Testis (tissue), 3 donors: ENCODE data around the gene GPC6. TPM values are rescaled to one million over a fixed set of nuclear protein-coding genes. Genes with fewer than 3 reads are reported as not detected.

Experiments used
- DNase-seq: peaks from one replicate; pipeline ENCODE4 v3.0.0-alpha.2; 2019
- H3K27ac ChIP-seq, 2 donors: fragments of 200-600 bp; sonication (generic); one replicate each; pipeline ENCODE4 v1.5.1; 2019
- H3K27me3 ChIP-seq: fragments of 200-600 bp; sonication (generic); one replicate; pipeline ENCODE4 v1.5.1; 2019
- H3K36me3 ChIP-seq: fragments of 200-600 bp; sonication (generic); one replicate; pipeline ENCODE4 v1.5.1; 2017; ENCODE audit warnings: low read depth; ENCODE audit errors: missing control alignments
- H3K4me1 ChIP-seq: fragments of 200-600 bp; sonication (generic); one replicate; pipeline ENCODE4 v1.5.1; 2019
- H3K4me3 ChIP-seq, 2 donors: fragments of 200-600 bp; sonication (generic); one replicate each; pipeline ENCODE4 v1.5.1; 2017 to 2019
- H3K9me3 ChIP-seq: fragments of 200-600 bp; sonication (generic); one replicate; pipeline ENCODE4 v1.5.1; 2017
- CTCF ChIP-seq, 3 experiments: fragments of 450-650 bp in 2 of 3; fragments of 200-600 bp in 1 of 3; sonication (generic) in 1 of 3; IDR thresholded peaks; one replicate each; pipeline ENCODE4 v1.5.1; 2016 to 2019; ENCODE audit warnings: antibody characterized with exemption in 3 of 3, mild to moderate bottlenecking in 2 of 3, moderate library complexity in 1 of 3
- POLR2A ChIP-seq: fragments of 450-650 bp; IDR thresholded peaks from one replicate; pipeline ENCODE4 v1.6.1; 2017; ENCODE audit warnings: antibody characterized with exemption, mild to moderate bottlenecking, moderate library complexity
- WGBS, 2 donors: methylation state at CpG; one replicate each; pipeline ENCODE4 v1.1.5; 2018; 5-methylcytosine and 5-hydroxymethylcytosine counted together
- intact Hi-C: fragments of 100-400 bp; cut with DNase I; formaldehyde crosslinking; loops from one replicate; pipeline ENCODE4 v1.15.1; 2023; ENCODE audit warnings: low total_unique reads
- polyA plus RNA-seq: library from polyadenylated mRNA; stranded (reverse); fragments of 350-450 nt; fragmentation: Illumina TruSeq; extraction: RNeasy Lipid Tissue Mini Kit (QIAGEN cat#74804); gene quantifications from one replicate; pipeline ENCODE4 v1.2.3, GENCODE V29; 2014; ENCODE audit warnings: low read depth, low replicate concordance; ENCODE audit not compliant: insufficient read depth
- total RNA-seq, 2 donors: library from RNA; depleted of rRNA; stranded (reverse); fragments of >200 nt; gene quantifications; one replicate each; pipeline ENCODE4 v1.2.3, GENCODE V29; 2016

Gene GPC6
- total and polyA plus RNA-seq, 3 donors from 2014 or later = 2.2 to 6.9 (median 4.3) TPM

- H3K4me3 ChIP-seq = no peak overlapping the region
- TF ChIP-seq CTCF (IDR thresholded peaks at IDR 0.05) = no peak
- TF ChIP-seq POLR2A = no peak
- no peaks in the 10 kb centered on the region for H3K4me1 ChIP-seq
- no peak for DNase-seq
- no peaks in the 10 kb centered on the region for H3K27me3 ChIP-seq
- H3K9me3 ChIP-seq = no peaks in the 10 kb centered on the region
- intact Hi-C loops = no loop called here
- no peak overlapping the region for H3K27ac ChIP-seq
- WGBS, 2 donors = 78 to 80% methylated on average over 2 of the region's 2 CpGs
- H3K36me3 ChIP-seq = no peaks in the 10 kb centered on the region
Observed at GRCh38 chr13:94093652-94094315, 867.2 kb downstream of the GPC6 start.

GRCh38 chr13:94109715-94110374, 883.2 kb downstream of the GPC6 start:
- no peak for DNase-seq
- TF ChIP-seq CTCF (IDR thresholded peaks at IDR 0.05) (no peak), POLR2A (no peak)
- intact Hi-C loops = no loop called here
- Histone ChIP-seq H3K9me3 (no peaks in the 10 kb centered on the region), H3K4me1 (no peaks in the 10 kb centered on the region), H3K27me3 (no peaks in the 10 kb centered on the region), H3K27ac (no peak overlapping the region), H3K36me3 (no peaks in the 10 kb centered on the region), H3K4me3 (no peak overlapping the region)
- 88% methylated on average over 2 of the region's 2 CpGs for WGBS, 2 donors

- no peak for DNase-seq
- 77 to 93% methylated on average over 3 of the region's 3 CpGs for WGBS, 2 donors
- Histone ChIP-seq H3K27me3 (no peaks in the 10 kb centered on the region), H3K4me3 (no peak overlapping the region), H3K9me3 (no peaks in the 10 kb centered on the region), H3K4me1 (no peaks in the 10 kb centered on the region), H3K27ac (no peak overlapping the region), H3K36me3 (no peaks in the 10 kb centered on the region)
- TF ChIP-seq POLR2A (no peak), CTCF (IDR thresholded peaks at IDR 0.05) (no peak)
- intact Hi-C loops = no loop called here
Observed at GRCh38 chr13:94112227-94112626, 885.6 kb downstream of the GPC6 start.

GRCh38 chr13:94112731-94113130, 886.1 kb downstream of the GPC6 start:
- no peaks in the 10 kb centered on the region for H3K27me3 ChIP-seq
- intact Hi-C loops = no loop called here
- H3K4me3 ChIP-seq = no peak overlapping the region
- no peak for DNase-seq
- 70 to 78% methylated on average over 2 of the region's 2 CpGs for WGBS, 2 donors
- H3K9me3 ChIP-seq = no peaks in the 10 kb centered on the region
- TF ChIP-seq POLR2A (no peak), CTCF (IDR thresholded peaks at IDR 0.05) (no peak)
- H3K27ac ChIP-seq = no peak overlapping the region
- H3K4me1 ChIP-seq = no peaks in the 10 kb centered on the region
- H3K36me3 ChIP-seq = no peaks in the 10 kb centered on the region

- H3K27me3 ChIP-seq = no peaks in the 10 kb centered on the region
- H3K4me3 ChIP-seq = no peak overlapping the region
- DNase-seq = no peak
- H3K36me3 ChIP-seq = no peaks in the 10 kb centered on the region
- no peak overlapping the region for H3K27ac ChIP-seq
- no peaks in the 10 kb centered on the region for H3K4me1 ChIP-seq
- no peak for TF ChIP-seq POLR2A
- no peak for TF ChIP-seq CTCF (IDR thresholded peaks at IDR 0.05)
- no peaks in the 10 kb centered on the region for H3K9me3 ChIP-seq
- intact Hi-C loops = no loop called here
Observed at GRCh38 chr13:94113245-94113644, 886.6 kb downstream of the GPC6 start.
